NB4 (cell line): ENCODE data around the gene POLR2B.
"Not testable (repeated sequence)": the region's sequence is repeated elsewhere in the genome, so short reads cannot be mapped to it uniquely, and the experiment has no call there.

Source experiments
- DNase-seq: peaks from one replicate; pipeline ENCODE4 v3.0.0; 2010; ENCODE audit warnings: low read depth
- H3K4me3 ChIP-seq: one replicate; pipeline ENCODE4 v1.5.1; 2011; ENCODE audit warnings: mild to moderate bottlenecking, low read depth, low read length, moderate library complexity
- MAX ChIP-seq: IDR thresholded peaks from 2 replicates; pipeline ENCODE4 v1.6.1; 2011; ENCODE audit warnings: low read depth, low read length
- MYC ChIP-seq: IDR thresholded peaks from 2 replicates; pipeline ENCODE4 v1.6.1; 2011; ENCODE audit warnings: low read depth, low read length
- POLR2A ChIP-seq: IDR thresholded peaks from 2 replicates; pipeline ENCODE4 v1.6.1; 2011; ENCODE audit warnings: mild to moderate bottlenecking; ENCODE audit not compliant: insufficient read length; ENCODE audit errors: extremely low read depth
- TF ChIP-seq, protein P1 (sequence below): IDR thresholded peaks from one replicate; pipeline ENCODE4 v1.5.1; 2012; ENCODE audit warnings: low read depth, low read length

The POLR2B gene

DNA sequence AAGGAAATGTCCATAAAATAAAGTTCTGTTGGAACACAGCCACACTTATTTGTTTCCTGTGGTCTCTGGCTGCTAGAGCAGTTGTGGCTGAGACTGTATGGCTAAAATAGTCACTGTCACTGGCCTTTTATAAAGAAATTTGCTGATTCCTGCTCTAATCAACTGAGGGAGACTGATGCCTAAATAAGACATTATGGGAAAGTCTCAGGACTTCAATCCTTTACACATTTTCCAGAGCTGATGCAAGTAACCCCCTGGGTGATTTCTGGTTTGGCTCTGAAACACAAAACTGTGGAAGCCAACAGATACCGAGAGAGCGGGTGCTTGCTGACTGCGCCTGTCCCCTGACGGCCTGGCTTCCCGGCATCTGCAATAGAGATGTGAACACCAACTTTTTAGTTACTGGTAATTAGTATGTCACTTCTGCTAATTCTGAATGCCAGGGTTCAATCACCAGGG is 64.0 kb downstream of the POLR2B start:
- TF ChIP-seq MYC (no peak), MAX (no peak), POLR2A (no peak)
- TF ChIP-seq, protein P1, sequence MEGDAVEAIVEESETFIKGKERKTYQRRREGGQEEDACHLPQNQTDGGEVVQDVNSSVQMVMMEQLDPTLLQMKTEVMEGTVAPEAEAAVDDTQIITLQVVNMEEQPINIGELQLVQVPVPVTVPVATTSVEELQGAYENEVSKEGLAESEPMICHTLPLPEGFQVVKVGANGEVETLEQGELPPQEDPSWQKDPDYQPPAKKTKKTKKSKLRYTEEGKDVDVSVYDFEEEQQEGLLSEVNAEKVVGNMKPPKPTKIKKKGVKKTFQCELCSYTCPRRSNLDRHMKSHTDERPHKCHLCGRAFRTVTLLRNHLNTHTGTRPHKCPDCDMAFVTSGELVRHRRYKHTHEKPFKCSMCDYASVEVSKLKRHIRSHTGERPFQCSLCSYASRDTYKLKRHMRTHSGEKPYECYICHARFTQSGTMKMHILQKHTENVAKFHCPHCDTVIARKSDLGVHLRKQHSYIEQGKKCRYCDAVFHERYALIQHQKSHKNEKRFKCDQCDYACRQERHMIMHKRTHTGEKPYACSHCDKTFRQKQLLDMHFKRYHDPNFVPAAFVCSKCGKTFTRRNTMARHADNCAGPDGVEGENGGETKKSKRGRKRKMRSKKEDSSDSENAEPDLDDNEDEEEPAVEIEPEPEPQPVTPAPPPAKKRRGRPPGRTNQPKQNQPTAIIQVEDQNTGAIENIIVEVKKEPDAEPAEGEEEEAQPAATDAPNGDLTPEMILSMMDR = no peak
- H3K4me3 ChIP-seq = no peak overlapping the region
- DNase-seq = no peak

DNA sequence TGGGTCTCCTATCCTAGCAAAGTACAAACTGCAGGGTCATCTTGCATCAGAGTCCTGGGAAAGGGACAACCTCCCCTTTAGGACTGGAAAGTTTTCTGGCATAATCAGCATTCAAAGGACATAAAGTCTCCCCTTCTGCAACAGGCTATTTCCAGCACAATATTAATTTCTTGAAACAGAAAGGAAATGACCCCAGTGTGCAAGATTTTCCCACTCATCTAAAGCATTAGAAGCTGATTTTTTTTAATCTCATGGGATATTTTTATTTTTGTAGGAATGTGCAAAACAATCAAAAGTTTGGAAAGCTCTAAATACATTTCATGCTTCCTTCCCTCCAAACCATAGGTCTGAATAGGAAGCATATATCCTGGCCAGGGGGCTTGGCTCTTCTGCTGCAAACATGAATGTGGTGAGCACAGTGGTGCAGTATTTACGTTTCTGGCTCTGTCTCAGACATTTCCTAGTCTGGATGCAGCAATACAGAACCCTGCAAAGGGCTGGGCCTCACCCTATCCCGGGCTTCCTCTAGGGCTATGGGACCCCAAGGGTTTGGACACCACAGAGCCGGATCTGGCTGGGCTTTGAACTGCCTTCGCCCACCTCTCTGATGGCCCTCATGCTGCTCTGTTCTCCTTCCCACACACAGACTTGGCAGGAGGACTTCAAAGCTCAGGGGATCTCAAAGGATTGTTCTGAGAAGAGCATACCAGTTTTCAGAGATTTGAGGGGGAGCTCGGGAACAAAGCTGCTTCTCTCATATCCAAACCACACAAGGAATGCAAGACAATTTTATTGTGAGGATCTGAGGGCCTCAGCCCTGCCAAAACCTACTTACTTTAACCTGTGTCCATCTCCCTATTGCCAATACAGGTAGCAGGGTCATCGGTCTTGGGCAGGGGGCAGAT is 64.9 kb downstream of the POLR2B start:
- H3K4me3 ChIP-seq = no peak overlapping the region
- TF ChIP-seq MYC = no peak
- TF ChIP-seq, protein P1 = no peak
- no peak for TF ChIP-seq POLR2A
- no peak for TF ChIP-seq MAX
- no peak for DNase-seq

GRCh38 chr4:57044279-57044678 is 65.6 kb downstream of the POLR2B start:
- DNase-seq = no peak
- TF ChIP-seq MAX (no peak), MYC (no peak), POLR2A (no peak)
- TF ChIP-seq, protein P1 = no peak
- no peak overlapping the region for H3K4me3 ChIP-seq

DNA sequence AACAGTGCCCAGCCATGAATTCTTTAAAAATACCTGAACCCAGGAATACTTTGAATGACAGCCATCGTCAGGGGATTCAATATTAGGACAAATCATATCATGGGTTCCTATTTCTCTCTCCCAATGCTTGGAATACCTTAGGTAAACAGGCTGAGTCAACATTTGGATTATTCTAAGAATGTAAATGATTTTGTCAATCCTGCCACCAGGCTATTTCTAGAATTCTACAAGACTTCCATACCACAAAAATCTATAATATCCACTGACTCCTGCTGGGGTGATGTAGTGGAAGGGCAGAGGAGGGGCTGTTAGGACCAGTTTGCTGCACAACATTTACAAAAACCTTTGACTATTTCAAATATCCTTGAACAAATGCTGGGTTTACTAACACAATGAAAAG is 66.3 kb downstream of the POLR2B start:
- DNase-seq = no peak
- H3K4me3 ChIP-seq = no peak overlapping the region
- TF ChIP-seq MAX = no peak
- no peak for TF ChIP-seq POLR2A
- TF ChIP-seq, protein P1 = no peak
- no peak for TF ChIP-seq MYC

DNA sequence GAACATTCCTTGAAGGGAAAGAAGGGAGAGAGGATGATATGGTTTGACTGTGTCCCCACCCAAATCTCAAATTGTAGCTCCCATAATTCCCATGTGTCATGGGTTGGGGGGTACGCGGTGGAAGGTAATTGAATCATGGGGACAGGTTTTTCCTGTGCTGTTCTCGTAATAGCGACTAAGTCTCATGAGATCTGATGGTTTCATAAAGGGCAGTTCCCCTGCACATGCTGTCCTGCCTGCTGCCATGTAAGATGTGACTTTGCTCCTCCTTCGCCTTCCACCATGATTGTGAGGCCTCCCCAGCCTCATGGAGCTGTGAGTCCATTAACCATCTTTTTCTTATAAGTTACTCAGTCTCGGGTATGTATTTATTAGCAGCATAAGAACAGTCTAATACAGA is 68.3 kb downstream of the POLR2B start:
- not testable (repeated sequence) for H3K4me3 ChIP-seq, DNase-seq

DNA sequence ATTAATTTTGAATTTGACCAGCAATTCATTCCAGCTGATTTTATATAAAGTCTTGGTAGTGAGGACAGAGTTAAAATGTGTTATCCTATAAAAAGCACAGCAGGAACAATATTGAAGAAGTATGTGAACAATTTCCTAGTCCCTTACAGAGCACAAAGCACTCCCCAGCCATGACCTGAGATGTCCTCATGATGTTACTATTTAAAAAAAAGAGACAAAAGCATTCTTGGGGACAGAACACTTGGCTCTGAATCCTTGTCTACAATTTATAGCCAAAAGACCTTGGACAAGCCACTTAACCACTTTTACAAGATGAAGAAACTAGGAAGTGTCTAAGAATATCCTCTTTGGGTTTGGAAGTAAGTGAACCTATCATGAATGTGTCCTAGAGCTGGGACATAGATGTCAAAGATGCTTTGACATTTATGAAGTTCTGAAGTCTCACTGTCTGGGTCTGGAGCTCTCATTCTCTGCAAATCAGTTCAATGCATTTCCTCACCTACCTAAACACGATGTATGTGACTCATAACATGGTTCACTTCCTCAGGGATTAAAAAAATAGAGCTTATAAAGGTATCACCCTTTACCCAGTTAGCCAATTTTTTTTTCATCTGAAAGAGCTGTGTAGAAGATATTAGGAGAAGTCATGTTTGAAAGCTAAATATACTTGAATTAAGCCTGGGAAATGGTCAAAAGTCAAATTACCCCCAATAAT is 70.1 kb downstream of the POLR2B start:
- no peak for DNase-seq
- H3K4me3 ChIP-seq = no peak overlapping the region
- TF ChIP-seq, protein P1 = no peak
- TF ChIP-seq MAX (no peak), MYC (no peak), POLR2A (no peak)
